Stimulated activated CD8-positive, alpha-beta memory T cell treated with anti-CD3 and anti-CD28 coated beads, Interleukin-12 subunit alpha, Interleukin-12 subunit beta, amount 100 ng/mL, for 4 hours (primary cell): Measurements from ENCODE around the gene AEN.
A peak's percentile ranks its signal among the peaks of the same experiment; 100 is the strongest.

Experiments
- DNase-seq: peaks from one replicate; pipeline ENCODE4 v3.0.0-alpha.2; 2020; ENCODE audit warnings: low read depth

AEN gene, protein sequence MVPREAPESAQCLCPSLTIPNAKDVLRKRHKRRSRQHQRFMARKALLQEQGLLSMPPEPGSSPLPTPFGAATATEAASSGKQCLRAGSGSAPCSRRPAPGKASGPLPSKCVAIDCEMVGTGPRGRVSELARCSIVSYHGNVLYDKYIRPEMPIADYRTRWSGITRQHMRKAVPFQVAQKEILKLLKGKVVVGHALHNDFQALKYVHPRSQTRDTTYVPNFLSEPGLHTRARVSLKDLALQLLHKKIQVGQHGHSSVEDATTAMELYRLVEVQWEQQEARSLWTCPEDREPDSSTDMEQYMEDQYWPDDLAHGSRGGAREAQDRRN

DNA sequence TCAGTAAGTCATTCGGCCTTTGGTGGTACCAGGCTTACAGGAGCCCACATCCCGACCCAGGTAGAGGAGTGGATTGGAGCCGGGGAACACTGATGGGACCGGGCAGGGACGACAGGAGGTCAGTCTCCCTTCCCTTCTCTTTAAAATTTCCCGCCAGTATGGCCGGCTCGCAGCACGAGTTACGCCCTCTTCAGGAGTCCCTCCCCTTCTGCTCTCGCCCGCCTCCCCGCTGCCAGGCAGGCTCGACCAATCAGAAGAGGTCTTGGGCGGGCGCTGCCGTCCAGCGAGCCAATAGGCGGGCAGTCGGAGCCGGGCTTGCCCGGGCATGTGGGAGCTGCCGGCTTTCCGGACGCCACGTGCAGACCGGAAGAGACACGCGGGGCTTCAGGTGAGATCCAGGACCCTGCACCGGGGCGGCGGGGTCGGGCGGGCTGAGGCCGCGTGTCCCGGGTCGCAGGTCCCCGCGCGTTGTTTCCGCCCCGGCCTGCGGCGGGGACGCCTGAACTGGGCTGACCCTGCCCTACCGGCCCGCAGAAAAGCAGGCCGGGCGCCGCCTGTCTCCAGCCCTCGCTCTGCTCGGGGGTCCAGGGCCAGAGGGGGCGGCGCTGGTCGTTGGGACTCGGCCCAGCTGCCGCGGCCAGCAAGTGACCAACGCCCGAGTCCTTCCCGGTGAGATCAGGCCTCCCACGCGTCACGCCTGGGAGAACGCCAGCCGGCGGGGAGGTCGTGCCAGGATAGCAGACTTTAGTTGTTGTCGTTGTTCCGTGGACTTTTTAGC lies at the start of gene AEN:
AEN (plus strand) TSS at position 346 of the 778 bp plus-strand sequence. CDS start 4,870 bp downstream, outside the sequence.
- DNase-seq: peak; percentile 91

DNA sequence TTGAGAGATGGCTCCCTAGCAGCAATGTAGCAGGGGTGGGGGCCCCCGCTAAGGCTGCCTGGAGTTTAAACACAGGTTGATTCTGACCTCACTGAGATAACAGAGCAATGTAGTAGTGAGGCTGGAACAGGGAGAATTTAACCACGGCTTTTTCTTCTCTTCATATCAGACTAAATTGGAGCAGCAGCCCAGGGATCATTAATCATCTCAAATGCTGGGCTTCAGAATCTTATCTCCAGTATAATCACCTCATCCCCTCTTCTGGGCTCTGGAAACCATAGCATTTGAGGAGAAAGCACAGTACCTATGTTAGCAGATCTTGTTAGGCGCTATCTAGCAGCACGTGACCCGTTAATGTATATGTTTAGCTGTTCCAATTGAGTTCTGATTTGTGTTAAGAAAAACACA lies 49.3 kb upstream of the AEN start:
- no peak for DNase-seq

DNA sequence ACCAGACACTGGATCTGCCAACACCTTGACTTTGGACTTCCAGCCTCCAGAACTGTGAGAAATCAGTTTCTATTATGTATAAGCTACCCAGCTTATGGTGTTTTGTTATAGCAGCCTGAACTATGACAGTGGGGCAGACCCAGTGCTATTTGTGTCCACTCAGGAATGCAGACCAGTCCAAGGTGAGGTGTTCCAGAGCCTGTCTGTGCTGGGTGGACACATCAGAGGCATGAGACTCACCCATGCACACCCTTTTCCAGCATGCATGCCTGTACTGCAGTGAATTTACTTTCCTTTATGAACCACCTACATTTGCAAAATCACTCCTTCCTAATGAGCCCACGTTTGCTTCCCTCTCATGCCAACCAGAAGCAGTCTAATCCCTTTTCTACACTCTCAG lies 47.1 kb upstream of the AEN start:
- DNase-seq: no peak

DNA sequence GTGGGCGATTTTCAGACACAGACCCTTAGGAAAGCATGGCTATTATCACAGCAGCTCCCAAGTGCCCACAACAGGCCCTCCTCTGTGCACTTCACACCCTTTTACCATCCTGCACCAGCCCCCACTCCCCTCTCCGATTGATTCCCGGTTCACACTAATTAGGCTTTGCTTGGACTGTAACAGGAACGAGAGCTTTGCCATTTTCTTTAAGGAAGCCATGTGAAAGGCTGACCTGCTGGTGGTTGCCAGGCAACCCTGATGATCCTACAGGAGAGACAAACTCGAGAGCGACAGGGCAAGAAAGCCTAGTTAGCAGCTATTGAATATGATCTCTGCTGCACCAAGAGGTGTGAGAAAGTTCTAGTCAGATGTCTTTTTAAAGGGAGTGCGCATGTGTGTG lies 46.5 kb upstream of the AEN start:
- no peak for DNase-seq

DNA sequence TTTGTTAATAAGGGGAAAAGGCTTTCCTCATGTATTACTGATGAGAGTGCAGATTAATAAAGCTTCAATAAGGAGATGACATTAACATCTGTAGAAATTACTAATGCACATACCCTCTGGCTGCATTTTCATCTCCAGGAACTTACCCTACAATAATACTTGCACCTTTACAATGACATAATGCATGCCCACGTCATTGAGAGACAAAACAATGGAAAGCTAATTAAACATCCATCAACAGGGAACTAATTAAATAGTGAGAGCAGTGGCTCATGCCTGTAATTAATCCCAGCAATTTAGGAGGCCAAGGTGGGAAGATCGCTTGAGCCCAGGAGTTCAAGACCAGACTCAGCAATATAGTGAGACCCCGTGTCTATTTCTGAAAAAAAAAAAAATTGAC lies 41.8 kb upstream of the AEN start:
- DNase-seq: no peak

DNA sequence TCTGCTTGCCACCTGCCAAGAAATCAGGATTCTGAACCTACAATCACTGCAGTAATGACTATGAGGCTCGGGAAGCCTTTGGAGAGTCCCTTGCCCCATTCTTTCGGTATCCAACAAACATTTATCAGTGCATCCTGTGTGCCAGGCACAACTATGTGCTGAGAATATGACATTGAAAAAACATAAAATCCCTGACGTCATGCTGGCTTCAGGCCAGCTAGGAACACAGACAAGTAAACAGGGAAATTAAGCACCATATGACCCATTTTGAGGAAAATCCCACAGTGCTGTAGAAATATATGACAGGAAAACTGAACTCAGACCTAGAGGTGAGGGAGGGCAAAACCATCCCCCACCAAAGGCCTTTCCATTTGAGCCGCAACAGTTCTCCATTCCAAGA lies 40.6 kb upstream of the AEN start:
- no peak for DNase-seq

DNA sequence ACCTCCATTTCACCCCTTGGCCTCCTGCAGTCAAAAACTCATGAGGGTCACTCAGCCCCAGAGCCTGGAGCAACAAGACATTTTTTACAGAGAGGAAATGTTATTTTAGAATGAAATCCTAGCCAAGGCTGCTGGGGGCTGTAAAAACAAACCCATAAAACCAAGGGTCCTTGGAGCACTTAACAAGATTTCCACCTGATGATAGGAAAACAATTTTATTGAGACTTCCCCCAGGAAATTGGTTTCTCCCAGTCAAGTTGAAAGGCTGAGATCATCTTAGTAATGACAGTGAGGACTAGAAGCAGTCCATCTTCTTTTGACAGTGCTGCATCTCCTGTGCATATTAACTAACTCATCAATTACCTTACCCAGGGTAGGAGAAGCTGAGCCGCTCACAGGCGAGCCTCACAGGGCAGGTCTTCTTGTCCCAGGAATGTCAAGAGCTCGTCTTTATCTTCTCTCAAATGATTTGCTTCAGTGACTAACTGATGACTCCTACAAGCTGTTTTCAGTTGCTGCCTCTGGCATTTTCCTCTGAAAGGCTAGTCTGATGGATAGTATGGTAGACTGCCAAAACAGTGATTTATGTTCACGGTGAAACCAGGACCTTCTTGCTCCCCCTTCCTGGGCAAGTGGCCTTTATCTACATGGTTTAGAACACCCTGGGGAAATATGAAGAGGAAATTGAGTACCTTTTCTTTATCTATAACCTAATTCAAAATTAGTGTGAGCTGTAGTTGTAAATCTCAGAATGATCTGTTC lies 34.6 kb upstream of the AEN start:
- DNase-seq: no peak

DNA sequence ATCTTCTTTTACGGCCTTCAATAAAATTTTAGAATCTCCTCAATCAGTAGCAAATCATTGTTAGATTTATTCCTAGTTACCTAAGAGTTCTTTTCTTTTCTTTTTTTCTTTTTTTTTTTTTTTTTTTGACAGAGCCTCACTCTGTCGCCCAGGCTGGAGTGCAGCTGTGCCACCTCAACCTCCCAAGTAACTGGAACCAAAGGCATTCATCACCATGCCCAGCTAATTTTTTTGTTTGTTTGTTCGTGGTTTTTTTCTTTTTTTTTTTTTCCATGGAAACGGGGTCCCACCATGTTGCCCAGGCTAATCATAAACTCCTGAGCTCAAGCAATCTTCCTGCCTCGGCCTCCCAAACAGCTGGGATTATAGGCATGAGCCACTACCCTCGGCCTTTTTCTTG lies 30.4 kb upstream of the AEN start:
- no peak for DNase-seq

DNA sequence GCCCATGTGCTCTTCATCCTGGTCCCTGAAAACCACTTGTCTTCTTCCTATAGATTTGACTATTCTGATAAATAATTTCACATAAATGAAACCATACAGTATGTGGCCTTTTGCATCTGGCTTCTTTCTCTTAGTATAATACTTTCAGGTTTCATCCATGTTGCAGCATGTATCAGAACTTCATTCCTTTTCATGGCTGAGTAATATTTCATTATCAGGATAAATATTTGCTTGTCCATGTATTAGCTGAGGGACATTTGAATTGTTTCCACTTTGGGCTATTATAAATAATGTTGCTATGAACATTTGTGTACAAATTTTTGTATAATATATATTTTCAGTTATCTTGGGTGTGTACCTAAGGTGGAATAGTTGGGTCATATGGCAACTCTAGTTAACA lies 29.8 kb upstream of the AEN start:
- DNase-seq: no peak

DNA sequence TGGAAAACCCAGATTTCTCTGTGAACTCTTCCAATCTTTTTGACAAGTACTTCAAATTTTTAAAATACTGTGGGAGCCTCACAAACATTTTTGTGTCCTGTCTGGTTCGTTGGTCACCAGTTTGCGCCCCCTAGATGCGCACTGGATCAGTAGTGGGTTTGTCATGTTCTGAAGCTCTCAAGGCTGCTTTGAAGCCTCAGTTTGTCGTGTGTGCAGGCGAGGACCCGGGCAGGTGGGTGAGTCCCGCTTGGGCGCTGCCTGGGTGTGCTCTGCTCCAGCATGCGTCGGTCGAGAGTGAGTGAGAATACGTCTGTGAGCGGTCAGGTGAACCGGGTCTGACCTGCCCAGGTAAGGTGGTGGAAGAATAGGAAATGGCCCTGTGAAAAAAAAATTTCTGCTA lies 17.3 kb upstream of the AEN start:
- DNase-seq: no peak

DNA sequence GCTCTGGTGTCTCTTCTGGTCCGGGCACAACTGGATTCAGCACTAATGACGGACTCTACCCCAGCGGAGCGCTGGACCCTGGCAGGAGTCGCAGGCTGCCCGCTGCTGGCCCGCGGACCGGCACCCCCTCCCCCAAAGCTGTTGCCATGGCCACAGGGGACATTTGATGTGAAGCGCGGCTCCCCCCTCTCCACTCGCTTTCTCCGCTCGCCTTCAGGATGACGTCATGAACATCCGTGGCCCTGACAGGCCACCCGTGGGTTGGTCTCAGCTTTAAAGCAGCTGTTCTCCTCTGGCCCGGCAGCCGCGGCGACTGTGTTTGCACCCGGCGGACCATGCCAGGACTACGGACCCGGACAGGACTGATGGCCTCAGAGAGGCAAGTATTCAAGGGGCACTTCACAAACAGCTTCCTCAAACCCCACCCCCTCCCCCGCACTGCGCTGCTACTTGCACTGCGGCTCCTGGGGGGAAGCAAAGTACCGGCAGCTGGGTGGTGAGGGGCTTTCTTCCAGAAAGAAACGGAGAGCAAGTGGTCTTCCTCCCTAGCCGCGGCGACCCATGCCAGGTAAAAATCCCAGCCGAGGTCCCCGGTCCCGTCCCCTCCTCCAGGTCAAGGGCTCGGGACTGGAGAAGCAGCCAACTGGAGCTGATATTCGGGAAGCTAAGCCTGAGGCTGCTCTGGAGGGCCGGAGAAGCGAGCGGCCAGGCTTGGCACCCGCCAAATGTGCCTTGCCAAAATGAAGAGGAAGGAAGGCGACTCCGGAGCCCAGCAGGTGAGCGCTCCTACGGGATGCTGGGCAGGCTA lies 16.6 kb upstream of the AEN start:
- no peak for DNase-seq

DNA sequence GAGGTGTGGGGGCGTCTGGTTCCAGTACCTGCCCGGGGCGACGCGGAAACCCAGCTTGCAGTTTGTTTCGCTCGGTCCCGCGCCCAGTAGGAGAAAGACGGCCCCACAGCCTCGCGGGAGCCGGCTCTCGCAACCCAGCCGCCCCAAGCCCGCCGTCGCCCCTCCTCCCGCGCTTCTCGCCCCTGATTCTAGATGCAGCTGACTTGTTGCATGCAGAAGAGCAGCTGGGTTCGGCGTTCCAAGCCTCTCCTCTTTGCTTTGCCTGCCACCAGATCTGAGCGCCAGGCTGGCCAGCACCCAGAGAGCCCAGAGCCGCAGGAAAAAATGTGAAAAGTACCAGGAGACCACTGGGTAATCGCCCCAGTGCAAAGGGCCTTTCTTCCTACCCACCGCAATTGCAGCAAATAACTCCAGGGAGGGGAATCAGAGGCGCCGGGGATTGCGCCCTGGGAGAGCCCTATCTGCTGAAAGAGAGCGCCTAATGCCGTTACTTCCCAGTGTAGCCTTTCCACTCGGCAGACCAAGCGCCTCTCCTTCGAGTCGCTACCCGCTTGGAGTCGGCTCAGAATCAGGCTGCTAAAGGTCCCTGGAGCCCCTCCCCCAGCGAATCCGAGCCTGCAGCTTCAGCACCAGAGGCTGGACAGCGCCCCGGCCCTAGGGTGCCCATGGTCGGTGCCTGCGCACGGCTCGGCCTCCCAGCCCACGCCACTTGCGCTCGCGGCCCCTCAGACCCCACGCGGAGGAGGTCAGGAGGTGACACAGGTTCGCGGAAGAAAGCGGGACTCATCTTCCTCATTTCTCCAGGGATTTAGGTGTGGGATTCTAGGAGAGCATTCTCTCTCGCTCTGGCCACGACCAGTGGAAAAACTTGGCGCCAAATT lies 15.7 kb upstream of the AEN start:
- no peak for DNase-seq

DNA sequence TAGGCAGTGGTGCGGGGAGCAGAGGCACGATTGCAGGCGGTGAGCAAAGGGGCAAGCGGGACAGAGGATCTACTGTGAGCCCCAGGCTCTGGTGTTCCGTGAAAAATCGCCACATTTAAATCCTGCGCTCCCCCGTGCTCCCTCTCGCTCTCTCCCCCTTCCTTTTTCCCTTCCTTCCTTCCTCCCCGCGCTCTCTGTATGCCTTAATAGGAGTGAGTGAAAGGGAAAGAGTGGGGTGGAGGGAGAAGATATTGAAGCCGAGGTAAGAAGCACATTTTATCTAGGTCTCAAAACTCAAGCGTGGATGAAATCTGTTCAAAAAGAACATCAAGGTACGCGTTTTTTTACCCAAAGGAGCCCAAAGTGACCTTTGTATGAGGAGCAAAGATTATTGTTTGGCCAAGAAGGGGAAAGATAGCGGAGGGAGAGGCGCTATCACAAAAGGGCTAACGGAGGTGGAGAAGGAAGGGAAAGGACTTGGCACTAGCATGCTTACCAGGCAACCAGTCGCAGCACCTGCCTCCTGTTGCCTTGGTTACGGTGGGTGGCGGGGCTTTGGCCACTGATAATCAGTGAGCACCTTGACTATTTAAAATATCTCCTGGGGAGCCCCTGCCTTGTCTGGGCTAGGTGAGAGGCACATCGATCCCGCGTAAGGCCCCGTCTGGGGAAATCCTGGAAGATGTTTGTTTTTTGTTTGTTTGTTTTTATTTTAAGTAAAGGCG lies 14.9 kb upstream of the AEN start:
- no peak for DNase-seq

DNA sequence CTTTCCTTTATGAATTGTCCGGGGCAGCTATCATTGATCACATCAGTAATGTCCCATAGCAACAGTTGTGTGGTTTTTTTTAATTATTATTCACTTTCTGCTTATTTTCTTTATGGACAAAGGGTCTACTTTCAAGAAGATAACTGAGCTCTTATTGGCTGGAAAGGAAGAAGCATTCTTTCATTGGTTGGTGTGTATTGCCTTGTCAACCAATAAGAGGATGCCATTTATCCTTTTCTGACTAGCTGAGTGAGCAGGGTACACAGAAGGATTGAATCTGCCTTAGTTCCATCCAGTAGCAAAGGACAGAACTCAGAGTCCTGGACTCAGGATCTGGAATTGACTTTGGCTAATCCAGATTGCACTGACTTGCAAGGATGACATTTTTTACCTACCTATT lies 13.2 kb upstream of the AEN start:
- DNase-seq: no peak

DNA sequence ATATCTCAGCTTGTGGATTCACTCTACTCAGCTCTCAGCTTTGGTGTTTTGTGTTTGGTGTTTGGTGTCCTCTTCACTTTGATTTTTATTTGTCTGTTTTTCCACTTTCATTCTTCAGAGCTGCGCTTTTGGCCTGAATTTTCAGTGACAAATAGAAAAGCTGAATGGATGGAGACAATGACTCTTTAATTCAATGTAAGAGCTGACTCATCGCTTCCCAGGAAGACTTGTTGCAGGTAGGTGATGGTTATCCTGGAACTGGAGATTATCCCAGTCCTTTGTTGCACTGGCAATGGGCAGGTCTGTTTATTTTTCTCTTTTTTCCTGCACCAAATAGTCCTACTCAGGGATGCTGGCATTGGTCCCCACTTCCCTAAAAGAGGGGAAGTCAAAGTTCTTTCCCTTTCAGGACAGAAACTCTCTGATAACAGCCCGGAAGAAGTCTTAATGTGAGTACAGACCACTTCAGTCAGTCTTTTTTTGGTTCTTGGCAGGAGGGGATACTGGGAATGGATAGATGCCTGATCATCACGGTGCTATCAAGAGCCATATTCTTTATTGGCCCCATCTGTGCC lies 12.4 kb upstream of the AEN start:
- DNase-seq: no peak

DNA sequence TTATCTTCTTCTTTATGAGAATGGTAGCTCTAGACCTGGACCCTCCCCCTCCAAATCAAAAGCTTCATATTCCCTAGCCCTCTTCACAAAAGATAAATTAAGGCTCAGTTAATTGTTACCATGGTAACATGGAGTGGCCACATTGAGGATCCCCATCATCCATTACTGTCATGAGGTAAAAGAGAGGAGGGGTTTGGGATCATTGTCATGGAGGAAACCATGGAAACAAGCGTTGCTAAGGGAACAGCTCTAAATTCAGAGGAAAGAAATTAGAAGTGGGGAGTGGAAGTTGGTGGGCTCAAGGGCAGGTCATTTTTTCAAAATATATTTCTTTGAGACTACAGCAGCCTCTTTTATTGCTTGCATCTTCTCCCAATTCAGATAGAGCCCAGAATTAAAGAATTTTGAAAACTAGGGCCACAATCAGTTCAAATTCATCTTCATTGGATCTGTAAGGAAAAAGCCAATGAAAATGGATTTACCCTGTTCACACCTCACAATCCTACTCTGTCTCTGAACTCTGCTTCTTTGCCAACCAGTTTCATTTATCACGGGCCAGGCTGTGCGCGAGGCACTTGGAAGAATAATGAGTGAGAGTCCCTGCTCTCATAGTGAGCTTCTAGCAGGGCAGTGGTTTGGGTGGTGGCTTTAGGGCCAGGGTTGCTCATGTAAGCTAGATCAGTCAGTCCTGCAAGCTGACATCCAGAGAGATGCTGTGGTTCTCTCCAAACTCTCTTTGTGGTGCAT lies 11.6 kb upstream of the AEN start:
- DNase-seq: no peak

DNA sequence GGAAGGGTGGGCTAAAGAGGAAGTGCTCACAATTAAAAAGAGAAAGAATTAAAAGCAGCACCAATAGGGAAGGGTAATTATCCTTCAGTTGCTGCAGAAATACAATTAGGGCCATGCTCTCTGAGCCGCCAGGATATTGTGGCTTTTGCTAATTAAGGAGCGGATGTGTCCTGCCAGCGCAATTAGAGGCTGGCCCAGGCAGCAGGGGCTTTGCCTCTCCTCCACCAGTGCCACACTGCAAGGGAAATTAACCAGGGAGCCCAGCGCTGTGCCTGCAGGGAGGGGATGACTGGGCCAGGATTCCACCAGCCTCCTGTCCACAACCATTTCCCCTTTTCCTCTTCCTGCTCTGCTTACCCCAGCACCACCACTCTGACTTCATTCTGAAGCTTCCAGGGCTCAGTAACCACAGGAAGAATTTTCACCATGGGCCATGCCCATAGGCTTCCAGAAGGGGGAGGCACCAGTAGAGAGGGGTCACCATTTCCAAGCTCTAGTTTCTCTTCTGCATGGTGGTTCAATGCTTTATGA lies 10.4 kb upstream of the AEN start:
- no peak for DNase-seq

DNA sequence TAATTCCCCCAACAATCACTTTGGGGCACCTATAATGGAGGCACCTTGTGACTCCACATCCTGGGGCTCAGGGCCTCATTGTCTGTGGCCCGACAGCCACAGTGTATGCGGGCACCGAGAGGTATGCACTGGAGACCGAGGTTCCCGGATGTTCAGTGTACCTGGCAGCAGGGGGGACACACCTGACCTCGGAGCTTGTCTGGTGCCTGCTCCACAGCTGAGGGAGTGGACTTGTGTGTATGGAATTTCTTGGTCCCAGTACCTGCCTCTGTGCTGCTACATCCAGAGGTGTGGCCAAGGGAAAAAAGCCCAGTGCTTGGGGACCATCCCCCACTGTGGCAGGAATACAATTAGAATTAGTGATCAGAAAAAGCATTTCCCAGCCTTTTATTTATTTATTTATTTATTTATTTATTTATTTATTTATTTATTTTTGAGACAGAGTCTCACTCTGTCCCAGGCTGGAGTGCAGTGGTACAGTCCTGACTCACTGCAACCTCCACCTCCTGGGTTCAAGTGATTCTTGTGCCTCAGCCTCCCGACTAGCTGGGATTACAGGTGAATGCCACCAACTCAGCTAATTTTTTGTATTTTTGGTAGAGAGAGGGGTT lies 8.8 kb upstream of the AEN start:
- DNase-seq: no peak
